GM23338 (cell line): ENCODE results near the gene POP4. TPM values are rescaled to one million over a fixed set of nuclear protein-coding genes. Genes with fewer than 3 reads are reported as not detected.

ENCODE experiments used
- ATAC-seq: fragments of 200-7000 bp; cut with Tn5 transposase; 3 replicates; pipeline ENCODE4 v1.9.1; 2020
- DNase-seq: peaks from one replicate; pipeline ENCODE4 v3.0.0-alpha.2; 2015; ENCODE audit warnings: low spot score
- H2AFZ ChIP-seq: fragments of 200-600 bp; sonication (generic); 2 replicates; pipeline ENCODE4 v1.8.0; 2016; ENCODE audit warnings: antibody characterized with exemption, mild to moderate bottlenecking, moderate library complexity
- H3F3A ChIP-seq: fragments of 200-600 bp; sonication (generic); replicated peaks from 2 replicates; pipeline ENCODE4 v1.8.0; 2017; ENCODE audit warnings: antibody characterized with exemption, mixed run types, low read depth
- H3K27ac ChIP-seq: fragments of 200-600 bp; sonication (generic); 2 replicates; pipeline ENCODE4 v1.6.1; 2016; ENCODE audit warnings: low read depth
- H3K27me3 ChIP-seq: fragments of 200-600 bp; sonication (generic); 2 replicates; pipeline ENCODE4 v1.8.0; 2016; ENCODE audit warnings: mild to moderate bottlenecking, mixed run types, moderate library complexity; ENCODE audit not compliant: insufficient read depth
- H3K36me3 ChIP-seq: fragments of 200-600 bp; sonication (generic); 2 replicates; pipeline ENCODE4 v1.8.0; 2016; ENCODE audit warnings: mild to moderate bottlenecking; ENCODE audit not compliant: insufficient read depth
- H3K4me1 ChIP-seq: fragments of 200-600 bp; sonication (generic); 2 replicates; pipeline ENCODE4 v1.8.0; 2016; ENCODE audit warnings: mild to moderate bottlenecking, moderate library complexity; ENCODE audit not compliant: insufficient read depth
- H3K4me2 ChIP-seq: fragments of 200-600 bp; sonication (generic); 2 replicates; pipeline ENCODE4 v1.7.1; 2017; ENCODE audit warnings: mixed run types
- H3K4me3 ChIP-seq: fragments of 200-600 bp; sonication (generic); 2 replicates; pipeline ENCODE4 v1.6.1; 2016; ENCODE audit warnings: mixed run types
- H3K79me2 ChIP-seq: fragments of 200-600 bp; sonication (generic); replicated peaks from 2 replicates; pipeline ENCODE4 v1.8.0; 2017; ENCODE audit warnings: mild to moderate bottlenecking; ENCODE audit not compliant: insufficient read depth
- H3K9me2 ChIP-seq: fragments of 200-600 bp; sonication (generic); 2 replicates; pipeline ENCODE4 v1.8.0; 2017; ENCODE audit not compliant: insufficient read depth
- H4K20me1 ChIP-seq: fragments of 200-600 bp; sonication (generic); replicated peaks from 2 replicates; pipeline ENCODE4 v1.8.0; 2017; ENCODE audit warnings: mild to moderate bottlenecking; ENCODE audit not compliant: insufficient read depth
- H3K27ac Mint-ChIP-seq: 2 replicates; pipeline ENCODE4 v1.8.0; 2020; ENCODE audit warnings: inconsistent platforms, mild to moderate bottlenecking, moderate library complexity, mixed read lengths
- H3K27me3 Mint-ChIP-seq: 3 replicates; pipeline ENCODE4 v1.8.0; 2022; ENCODE audit warnings: low read depth, mild to moderate bottlenecking, moderate library complexity, mixed read lengths, inconsistent platforms; ENCODE audit not compliant: insufficient read depth, poor library complexity
- H3K36me3 Mint-ChIP-seq: 3 replicates; pipeline ENCODE4 v1.8.0; 2021; ENCODE audit warnings: low read depth, mild to moderate bottlenecking, inconsistent platforms, moderate library complexity, mixed read lengths
- H3K4me1 Mint-ChIP-seq: 3 replicates; pipeline ENCODE4 v1.8.0; 2020; ENCODE audit warnings: mild to moderate bottlenecking, inconsistent platforms, mixed read lengths
- H3K4me3 Mint-ChIP-seq: 3 replicates; pipeline ENCODE4 v1.8.0; 2021; ENCODE audit warnings: moderate library complexity, mild to moderate bottlenecking, inconsistent platforms, mixed read lengths
- H3K9me3 Mint-ChIP-seq: 3 replicates; pipeline ENCODE4 v1.8.0; 2020; ENCODE audit warnings: moderate library complexity, mild to moderate bottlenecking, inconsistent platforms, mixed read lengths
- EZH2 ChIP-seq: fragments of 200-600 bp; sonication (generic); IDR thresholded peaks from one replicate; pipeline ENCODE4 v1.8.0; 2017; ENCODE audit warnings: antibody characterized with exemption, mild to moderate bottlenecking, low read depth; ENCODE audit not compliant: unreplicated experiment
- POLR2AphosphoS5 ChIP-seq: IDR thresholded peaks from 2 replicates; pipeline ENCODE4 v1.6.1; 2016; ENCODE audit warnings: antibody characterized with exemption, low read depth
- ZNF331 ChIP-seq: fragments of 250-450 bp; sonication (Bioruptor Pico); IDR thresholded peaks from 2 replicates; pipeline ENCODE4 v1.5.0; 2020; ENCODE audit warnings: low read depth, mild to moderate bottlenecking, moderate library complexity
- polyA plus RNA-seq: library from polyadenylated mRNA; unstranded; fragments of >200 nt; fragmentation: Nextera tagmentation; extraction: Ambion mirVana; gene quantifications from 2 replicates; pipeline ENCODE4 v1.2.1, GENCODE V29; 2016
- total RNA-seq: library from RNA; depleted of rRNA; stranded (reverse); fragments of >200 nt; shearing (Covaris generic); gene quantifications from 2 replicates; pipeline ENCODE4 v1.2.3, GENCODE V29; 2014
- TF ChIP-seq, protein P1 (sequence below): fragments of 250-450 bp; sonication (Bioruptor Pico); IDR thresholded peaks from 2 replicates; pipeline ENCODE4 v1.5.0; 2020; ENCODE audit warnings: mild to moderate bottlenecking, moderate library complexity

Gene POP4
- total and polyA plus RNA-seq, 2 experiments from 2014 or later, result 37.2 to 58.3 TPM

DNA sequence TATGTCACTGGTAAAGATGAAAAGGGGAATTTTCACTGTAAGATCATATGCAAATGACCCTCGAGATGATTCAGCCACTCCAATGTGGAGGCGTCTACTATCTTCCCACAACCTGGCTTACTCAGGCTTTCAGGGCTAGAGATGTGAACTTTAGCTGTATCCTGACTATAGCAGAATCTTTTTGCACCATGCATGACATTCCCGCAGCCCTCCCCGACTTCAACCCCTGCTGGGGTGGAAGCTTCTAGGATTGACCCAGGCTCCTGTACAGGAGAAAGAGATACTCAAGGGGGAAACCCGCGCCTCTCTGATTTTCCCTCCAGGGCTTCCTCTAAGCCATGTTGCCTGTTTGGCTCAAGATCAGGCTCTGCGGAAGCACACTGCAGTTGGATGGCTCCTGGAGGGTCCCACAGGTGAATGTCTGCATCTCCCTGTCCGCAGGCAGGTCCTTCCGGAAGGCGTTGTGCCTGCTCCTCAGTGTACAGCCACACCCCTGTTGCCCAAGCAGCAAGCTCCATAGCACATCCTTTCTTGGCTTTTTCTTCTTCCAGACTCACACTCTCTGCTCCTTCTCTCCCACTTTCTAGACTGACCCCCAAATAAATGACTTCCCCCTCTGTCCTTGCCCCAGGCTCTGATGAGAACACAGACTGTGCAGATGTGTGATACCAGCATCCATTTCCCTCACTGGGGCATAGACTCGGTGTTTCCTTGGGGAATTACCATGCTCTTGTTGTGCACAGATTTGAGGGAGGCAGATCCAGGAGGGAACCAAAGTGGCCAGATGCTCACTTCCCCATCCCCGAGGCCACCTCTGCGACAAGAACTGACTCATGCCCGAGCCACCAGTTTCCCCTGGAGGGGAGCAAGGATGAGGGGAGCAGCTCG is 29.1 kb upstream of the POP4 start:
- no peaks in the 10 kb centered on the region for H3K36me3 Mint-ChIP-seq

DNA sequence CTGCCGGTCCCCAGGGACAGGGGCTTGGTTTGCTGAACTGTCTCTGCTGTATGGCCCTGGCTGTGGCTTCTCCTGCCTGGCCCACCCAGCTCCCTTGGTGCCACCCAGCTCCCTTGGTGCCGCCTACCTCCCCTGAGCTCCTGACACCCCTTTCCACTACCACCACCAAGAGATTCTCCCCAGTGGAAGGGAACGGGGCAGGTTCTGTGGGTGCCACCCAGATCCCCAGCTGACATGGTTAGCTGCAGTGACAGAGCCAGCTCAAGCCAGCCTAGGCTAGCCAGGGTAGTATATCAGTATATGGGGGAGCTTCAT is 28.5 kb upstream of the POP4 start:
- H4K20me1 ChIP-seq, result no peaks in the 10 kb centered on the region
- TF ChIP-seq, protein P1, sequence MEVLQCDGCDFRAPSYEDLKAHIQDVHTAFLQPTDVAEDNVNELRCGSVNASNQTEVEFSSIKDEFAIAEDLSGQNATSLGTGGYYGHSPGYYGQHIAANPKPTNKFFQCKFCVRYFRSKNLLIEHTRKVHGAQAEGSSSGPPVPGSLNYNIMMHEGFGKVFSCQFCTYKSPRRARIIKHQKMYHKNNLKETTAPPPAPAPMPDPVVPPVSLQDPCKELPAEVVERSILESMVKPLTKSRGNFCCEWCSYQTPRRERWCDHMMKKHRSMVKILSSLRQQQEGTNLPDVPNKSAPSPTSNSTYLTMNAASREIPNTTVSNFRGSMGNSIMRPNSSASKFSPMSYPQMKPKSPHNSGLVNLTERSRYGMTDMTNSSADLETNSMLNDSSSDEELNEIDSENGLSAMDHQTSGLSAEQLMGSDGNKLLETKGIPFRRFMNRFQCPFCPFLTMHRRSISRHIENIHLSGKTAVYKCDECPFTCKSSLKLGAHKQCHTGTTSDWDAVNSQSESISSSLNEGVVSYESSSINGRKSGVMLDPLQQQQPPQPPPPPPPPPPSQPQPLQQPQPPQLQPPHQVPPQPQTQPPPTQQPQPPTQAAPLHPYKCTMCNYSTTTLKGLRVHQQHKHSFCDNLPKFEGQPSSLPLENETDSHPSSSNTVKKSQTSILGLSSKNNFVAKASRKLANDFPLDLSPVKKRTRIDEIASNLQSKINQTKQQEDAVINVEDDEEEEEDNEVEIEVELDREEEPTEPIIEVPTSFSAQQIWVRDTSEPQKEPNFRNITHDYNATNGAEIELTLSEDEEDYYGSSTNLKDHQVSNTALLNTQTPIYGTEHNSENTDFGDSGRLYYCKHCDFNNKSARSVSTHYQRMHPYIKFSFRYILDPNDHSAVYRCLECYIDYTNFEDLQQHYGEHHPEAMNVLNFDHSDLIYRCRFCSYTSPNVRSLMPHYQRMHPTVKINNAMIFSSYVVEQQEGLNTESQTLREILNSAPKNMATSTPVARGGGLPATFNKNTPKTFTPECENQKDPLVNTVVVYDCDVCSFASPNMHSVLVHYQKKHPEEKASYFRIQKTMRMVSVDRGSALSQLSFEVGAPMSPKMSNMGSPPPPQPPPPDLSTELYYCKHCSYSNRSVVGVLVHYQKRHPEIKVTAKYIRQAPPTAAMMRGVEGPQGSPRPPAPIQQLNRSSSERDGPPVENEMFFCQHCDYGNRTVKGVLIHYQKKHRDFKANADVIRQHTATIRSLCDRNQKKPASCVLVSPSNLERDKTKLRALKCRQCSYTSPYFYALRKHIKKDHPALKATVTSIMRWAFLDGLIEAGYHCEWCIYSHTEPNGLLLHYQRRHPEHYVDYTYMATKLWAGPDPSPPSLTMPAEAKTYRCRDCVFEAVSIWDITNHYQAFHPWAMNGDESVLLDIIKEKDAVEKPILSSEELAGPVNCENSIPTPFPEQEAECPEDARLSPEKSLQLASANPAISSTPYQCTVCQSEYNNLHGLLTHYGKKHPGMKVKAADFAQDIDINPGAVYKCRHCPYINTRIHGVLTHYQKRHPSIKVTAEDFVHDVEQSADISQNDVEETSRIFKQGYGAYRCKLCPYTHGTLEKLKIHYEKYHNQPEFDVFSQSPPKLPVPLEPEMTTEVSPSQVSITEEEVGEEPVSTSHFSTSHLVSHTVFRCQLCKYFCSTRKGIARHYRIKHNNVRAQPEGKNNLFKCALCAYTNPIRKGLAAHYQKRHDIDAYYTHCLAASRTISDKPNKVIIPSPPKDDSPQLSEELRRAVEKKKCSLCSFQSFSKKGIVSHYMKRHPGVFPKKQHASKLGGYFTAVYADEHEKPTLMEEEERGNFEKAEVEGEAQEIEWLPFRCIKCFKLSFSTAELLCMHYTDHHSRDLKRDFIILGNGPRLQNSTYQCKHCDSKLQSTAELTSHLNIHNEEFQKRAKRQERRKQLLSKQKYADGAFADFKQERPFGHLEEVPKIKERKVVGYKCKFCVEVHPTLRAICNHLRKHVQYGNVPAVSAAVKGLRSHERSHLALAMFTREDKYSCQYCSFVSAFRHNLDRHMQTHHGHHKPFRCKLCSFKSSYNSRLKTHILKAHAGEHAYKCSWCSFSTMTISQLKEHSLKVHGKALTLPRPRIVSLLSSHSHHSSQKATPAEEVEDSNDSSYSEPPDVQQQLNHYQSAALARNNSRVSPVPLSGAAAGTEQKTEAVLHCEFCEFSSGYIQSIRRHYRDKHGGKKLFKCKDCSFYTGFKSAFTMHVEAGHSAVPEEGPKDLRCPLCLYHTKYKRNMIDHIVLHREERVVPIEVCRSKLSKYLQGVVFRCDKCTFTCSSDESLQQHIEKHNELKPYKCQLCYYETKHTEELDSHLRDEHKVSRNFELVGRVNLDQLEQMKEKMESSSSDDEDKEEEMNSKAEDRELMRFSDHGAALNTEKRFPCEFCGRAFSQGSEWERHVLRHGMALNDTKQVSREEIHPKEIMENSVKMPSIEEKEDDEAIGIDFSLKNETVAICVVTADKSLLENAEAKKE, result no peak
- TF ChIP-seq EZH2 (no peak), POLR2AphosphoS5 (no peak), ZNF331 (CRISPR knock-in tag) (no peak)
- DNase-seq (no peak), ATAC-seq (no peak)
- H3F3A ChIP-seq, result no peaks in the 10 kb centered on the region
- H3K4me3 ChIP-seq, result no peak overlapping the region
- no peaks in the 10 kb centered on the region for H3K27me3 ChIP-seq
- no peaks in the 10 kb centered on the region for H3K79me2 ChIP-seq
- H3K4me2 ChIP-seq, result no peak overlapping the region
- Mint-ChIP-seq H3K4me3 (no peak overlapping the region), H3K9me3 (peaks cover 4% of the 10 kb centered on the region), H3K27me3 (peaks cover 4% of the 10 kb centered on the region), H3K36me3 (no peaks in the 10 kb centered on the region), H3K27ac (no peak overlapping the region), H3K4me1 (peaks cover 18% of the 10 kb centered on the region)
- H3K27ac ChIP-seq, result no peak overlapping the region
- no peaks in the 10 kb centered on the region for H3K36me3 ChIP-seq
- H2AFZ ChIP-seq, result no peak overlapping the region
- H3K9me2 ChIP-seq, result no peaks in the 10 kb centered on the region
- peaks cover 11% of the 10 kb centered on the region; the same call in 1 of the 2 replicates for H3K4me1 ChIP-seq

More for the DNA sequence above, 29.1 kb upstream of the POP4 start:
- Mint-ChIP-seq H3K4me3 (no peak overlapping the region), H3K27ac (peak overlapping the region; percentile 22; the same call in 1 of the 2 replicates), H3K9me3 (peaks cover 4% of the 10 kb centered on the region), H3K27me3 (peaks cover 4% of the 10 kb centered on the region), H3K4me1 (peaks cover 18% of the 10 kb centered on the region)
- ATAC-seq (peak; percentile 36), DNase-seq (no peak)
- H3K79me2 ChIP-seq, result no peaks in the 10 kb centered on the region
- H2AFZ ChIP-seq, result 0 out of 2 replicates have a peak overlapping the region, but pooled peaks have one; percentile 38
- no peak overlapping the region for H3K4me3 ChIP-seq
- H3K27ac ChIP-seq, result no peak overlapping the region
- TF ChIP-seq POLR2AphosphoS5, result no peak
- H3K27me3 ChIP-seq, result no peaks in the 10 kb centered on the region
- H3K4me2 ChIP-seq, result no peak overlapping the region
- H3K4me1 ChIP-seq, result peaks cover 11% of the 10 kb centered on the region; the same call in 1 of the 2 replicates
- H3F3A ChIP-seq, result no peaks in the 10 kb centered on the region
- H3K9me2 ChIP-seq, result no peaks in the 10 kb centered on the region
- H4K20me1 ChIP-seq, result no peaks in the 10 kb centered on the region
- no peaks in the 10 kb centered on the region for H3K36me3 ChIP-seq
